Panc1 (cell line): ENCODE results near the gene TMEM107.

ENCODE experiments used
- POLR2AphosphoS5 ChIP-seq: IDR thresholded peaks from 2 replicates; pipeline ENCODE4 v1.6.1; 2012; ENCODE audit warnings: mild to moderate bottlenecking, low read depth, low read length, moderate library complexity
- REST ChIP-seq, 2 experiments: IDR thresholded peaks; 2 replicates each; pipeline ENCODE4 v1.6.1; 2011 to 2012; ENCODE audit warnings: low read depth in 2 of 2, control low read depth in 1 of 2, low read length in 1 of 2, mild to moderate bottlenecking in 1 of 2, moderate library complexity in 1 of 2; ENCODE audit not compliant: insufficient read depth in 1 of 2
- SIN3A ChIP-seq: IDR thresholded peaks from 2 replicates; pipeline ENCODE4 v1.6.1; 2012; ENCODE audit warnings: low read depth, mild to moderate bottlenecking, low read length, moderate library complexity, borderline replicate concordance; ENCODE audit not compliant: insufficient read depth
- TCF7L2 ChIP-seq: IDR thresholded peaks from 2 replicates; pipeline ENCODE4 v1.6.1; 2011; ENCODE audit warnings: mild to moderate bottlenecking, low read depth, low read length, inconsistent platforms
- TF ChIP-seq, protein P1 (sequence below): fragments of 450-650 bp; IDR thresholded peaks from 2 replicates; pipeline ENCODE4 v1.5.1; 2017; ENCODE audit warnings: mild to moderate bottlenecking

DNA sequence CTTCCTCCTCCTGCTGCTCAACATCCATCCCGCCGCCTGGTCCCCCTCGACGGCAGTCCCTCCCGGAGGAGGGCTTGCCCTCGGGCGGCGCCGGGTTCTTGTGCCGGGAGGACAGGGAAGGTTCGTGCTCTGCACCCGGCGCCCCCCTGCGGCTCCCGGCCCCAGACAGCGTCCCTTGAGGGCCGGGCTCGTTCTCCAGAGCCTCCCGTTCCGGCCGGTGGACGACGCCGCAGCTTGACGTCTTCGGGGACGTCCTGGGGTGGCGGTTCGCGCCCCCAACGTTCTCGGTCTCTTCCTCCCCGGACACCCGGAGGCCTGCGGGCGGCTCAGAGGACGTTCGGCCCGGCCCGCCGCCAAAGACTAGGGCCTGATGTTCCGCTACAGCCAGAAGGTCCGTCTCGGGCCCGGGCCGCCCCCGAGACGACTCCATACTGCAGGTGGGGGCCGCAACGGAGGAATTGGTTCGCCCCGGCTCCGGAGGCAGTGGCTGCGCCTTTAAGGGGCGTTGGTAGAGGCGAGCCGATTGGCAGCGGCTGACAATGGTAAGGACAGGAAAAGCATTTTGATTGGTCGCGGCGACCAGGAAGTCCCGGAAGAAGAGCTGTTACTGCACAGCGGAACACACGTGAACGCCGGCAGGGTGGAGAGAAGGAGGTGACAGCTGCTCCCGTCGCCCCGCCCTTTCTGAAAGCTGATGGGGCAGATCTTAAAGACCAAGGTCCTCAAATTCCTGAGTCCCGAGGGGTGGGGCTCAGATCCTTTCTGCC, 13.7 kb upstream of the TMEM107 start, which contains the start of gene BORCS6:
- TF ChIP-seq, protein P1, sequence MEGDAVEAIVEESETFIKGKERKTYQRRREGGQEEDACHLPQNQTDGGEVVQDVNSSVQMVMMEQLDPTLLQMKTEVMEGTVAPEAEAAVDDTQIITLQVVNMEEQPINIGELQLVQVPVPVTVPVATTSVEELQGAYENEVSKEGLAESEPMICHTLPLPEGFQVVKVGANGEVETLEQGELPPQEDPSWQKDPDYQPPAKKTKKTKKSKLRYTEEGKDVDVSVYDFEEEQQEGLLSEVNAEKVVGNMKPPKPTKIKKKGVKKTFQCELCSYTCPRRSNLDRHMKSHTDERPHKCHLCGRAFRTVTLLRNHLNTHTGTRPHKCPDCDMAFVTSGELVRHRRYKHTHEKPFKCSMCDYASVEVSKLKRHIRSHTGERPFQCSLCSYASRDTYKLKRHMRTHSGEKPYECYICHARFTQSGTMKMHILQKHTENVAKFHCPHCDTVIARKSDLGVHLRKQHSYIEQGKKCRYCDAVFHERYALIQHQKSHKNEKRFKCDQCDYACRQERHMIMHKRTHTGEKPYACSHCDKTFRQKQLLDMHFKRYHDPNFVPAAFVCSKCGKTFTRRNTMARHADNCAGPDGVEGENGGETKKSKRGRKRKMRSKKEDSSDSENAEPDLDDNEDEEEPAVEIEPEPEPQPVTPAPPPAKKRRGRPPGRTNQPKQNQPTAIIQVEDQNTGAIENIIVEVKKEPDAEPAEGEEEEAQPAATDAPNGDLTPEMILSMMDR: no peak; the same call in 1 of the 2 replicates
- TF ChIP-seq POLR2AphosphoS5 (peak; percentile 46; the same call in 1 of the 2 replicates), SIN3A (no peak), TCF7L2 (no peak), REST (IDR thresholded peaks at IDR 0.05; ENCODE audit: insufficient read depth in 1 of 2, low read depth in 2 of 2, low read length in 1 of 2) (no peak)
